H1 (cell line): ENCODE measurements around the gene MRM3. TPM values are rescaled to one million over a fixed set of nuclear protein-coding genes. Genes with fewer than 3 reads are reported as not detected.

Source experiments
- ASH2L ChIP-seq: fragments of 200-600, 300-600 bp; sonication (generic); IDR thresholded peaks from one replicate; pipeline ENCODE4 v1.7.1; 2017; ENCODE audit warnings: low read length
- BRCA1 ChIP-seq: IDR thresholded peaks from 2 replicates; pipeline ENCODE4 v1.6.1; 2012; ENCODE audit warnings: low read depth, low read length, improper control_type of control experiment
- CREB1 ChIP-seq: IDR thresholded peaks from 2 replicates; pipeline ENCODE4 v1.6.1; 2012; ENCODE audit warnings: inconsistent platforms
- KDM4A ChIP-seq: IDR thresholded peaks from one replicate; pipeline ENCODE4 v1.7.1; 2012; ENCODE audit warnings: low read depth, mild to moderate bottlenecking, moderate library complexity, low read length, inconsistent platforms; ENCODE audit not compliant: severe bottlenecking
- POLR2AphosphoS5 ChIP-seq: IDR thresholded peaks from 2 replicates; pipeline ENCODE4 v1.6.1; 2011; ENCODE audit warnings: low read depth, low read length
- POU5F1 ChIP-seq: IDR thresholded peaks from 2 replicates; pipeline ENCODE4 v1.6.1; 2011; ENCODE audit warnings: low read depth, mild to moderate bottlenecking, low read length, moderate library complexity
- SIX5 ChIP-seq: IDR thresholded peaks from 2 replicates; pipeline ENCODE4 v1.6.1; 2011; ENCODE audit warnings: mild to moderate bottlenecking, low read depth, low read length
- polyA plus RNA-seq, 7 experiments: library from polyadenylated mRNA; depleted of rRNA in 3 of 7; stranded (reverse) in 5 of 7; unstranded in 2 of 7; fragments of >200 nt in 5 of 7; fragments of 200-250 nt in 2 of 7; gene quantifications; 1 replicate in 5 of 7; 2 replicates in 1 of 7; 4 replicates in 1 of 7; pipeline versions ENCODE4 v1.2.1 to v1.2.3, GENCODE V29; 2011 to 2013; ENCODE audit warnings: missing spikeins in 2 of 7, mixed read lengths in 2 of 7
- total RNA-seq: library from RNA; stranded (reverse); fragmentation: NEBNext Ultra II Directional; extraction: Animal tissue kit (Norgen Biotek cat#: 25700); gene quantifications from 2 replicates; pipeline ENCODE4 v1.2.1, GENCODE V29; 2021
- TF ChIP-seq, protein P1 (sequence below): fragments of 300-600 bp; sonication (generic); IDR thresholded peaks from 2 replicates; pipeline ENCODE4 v1.7.1; 2012; ENCODE audit warnings: low read length, moderate library complexity, mild to moderate bottlenecking, inconsistent platforms; ENCODE audit not compliant: insufficient replicate concordance
- TF ChIP-seq, protein P2 (sequence below): IDR thresholded peaks from 2 replicates; pipeline ENCODE4 v1.6.1; 2012; ENCODE audit warnings: inconsistent platforms

The MRM3 gene
- total and polyA plus RNA-seq, 2 of the 8 experiments (the other 6 are each of a cell fraction or from before 2014, with no cell fraction given), result 10.1 to 20.8 TPM

- TF ChIP-seq, protein P1, sequence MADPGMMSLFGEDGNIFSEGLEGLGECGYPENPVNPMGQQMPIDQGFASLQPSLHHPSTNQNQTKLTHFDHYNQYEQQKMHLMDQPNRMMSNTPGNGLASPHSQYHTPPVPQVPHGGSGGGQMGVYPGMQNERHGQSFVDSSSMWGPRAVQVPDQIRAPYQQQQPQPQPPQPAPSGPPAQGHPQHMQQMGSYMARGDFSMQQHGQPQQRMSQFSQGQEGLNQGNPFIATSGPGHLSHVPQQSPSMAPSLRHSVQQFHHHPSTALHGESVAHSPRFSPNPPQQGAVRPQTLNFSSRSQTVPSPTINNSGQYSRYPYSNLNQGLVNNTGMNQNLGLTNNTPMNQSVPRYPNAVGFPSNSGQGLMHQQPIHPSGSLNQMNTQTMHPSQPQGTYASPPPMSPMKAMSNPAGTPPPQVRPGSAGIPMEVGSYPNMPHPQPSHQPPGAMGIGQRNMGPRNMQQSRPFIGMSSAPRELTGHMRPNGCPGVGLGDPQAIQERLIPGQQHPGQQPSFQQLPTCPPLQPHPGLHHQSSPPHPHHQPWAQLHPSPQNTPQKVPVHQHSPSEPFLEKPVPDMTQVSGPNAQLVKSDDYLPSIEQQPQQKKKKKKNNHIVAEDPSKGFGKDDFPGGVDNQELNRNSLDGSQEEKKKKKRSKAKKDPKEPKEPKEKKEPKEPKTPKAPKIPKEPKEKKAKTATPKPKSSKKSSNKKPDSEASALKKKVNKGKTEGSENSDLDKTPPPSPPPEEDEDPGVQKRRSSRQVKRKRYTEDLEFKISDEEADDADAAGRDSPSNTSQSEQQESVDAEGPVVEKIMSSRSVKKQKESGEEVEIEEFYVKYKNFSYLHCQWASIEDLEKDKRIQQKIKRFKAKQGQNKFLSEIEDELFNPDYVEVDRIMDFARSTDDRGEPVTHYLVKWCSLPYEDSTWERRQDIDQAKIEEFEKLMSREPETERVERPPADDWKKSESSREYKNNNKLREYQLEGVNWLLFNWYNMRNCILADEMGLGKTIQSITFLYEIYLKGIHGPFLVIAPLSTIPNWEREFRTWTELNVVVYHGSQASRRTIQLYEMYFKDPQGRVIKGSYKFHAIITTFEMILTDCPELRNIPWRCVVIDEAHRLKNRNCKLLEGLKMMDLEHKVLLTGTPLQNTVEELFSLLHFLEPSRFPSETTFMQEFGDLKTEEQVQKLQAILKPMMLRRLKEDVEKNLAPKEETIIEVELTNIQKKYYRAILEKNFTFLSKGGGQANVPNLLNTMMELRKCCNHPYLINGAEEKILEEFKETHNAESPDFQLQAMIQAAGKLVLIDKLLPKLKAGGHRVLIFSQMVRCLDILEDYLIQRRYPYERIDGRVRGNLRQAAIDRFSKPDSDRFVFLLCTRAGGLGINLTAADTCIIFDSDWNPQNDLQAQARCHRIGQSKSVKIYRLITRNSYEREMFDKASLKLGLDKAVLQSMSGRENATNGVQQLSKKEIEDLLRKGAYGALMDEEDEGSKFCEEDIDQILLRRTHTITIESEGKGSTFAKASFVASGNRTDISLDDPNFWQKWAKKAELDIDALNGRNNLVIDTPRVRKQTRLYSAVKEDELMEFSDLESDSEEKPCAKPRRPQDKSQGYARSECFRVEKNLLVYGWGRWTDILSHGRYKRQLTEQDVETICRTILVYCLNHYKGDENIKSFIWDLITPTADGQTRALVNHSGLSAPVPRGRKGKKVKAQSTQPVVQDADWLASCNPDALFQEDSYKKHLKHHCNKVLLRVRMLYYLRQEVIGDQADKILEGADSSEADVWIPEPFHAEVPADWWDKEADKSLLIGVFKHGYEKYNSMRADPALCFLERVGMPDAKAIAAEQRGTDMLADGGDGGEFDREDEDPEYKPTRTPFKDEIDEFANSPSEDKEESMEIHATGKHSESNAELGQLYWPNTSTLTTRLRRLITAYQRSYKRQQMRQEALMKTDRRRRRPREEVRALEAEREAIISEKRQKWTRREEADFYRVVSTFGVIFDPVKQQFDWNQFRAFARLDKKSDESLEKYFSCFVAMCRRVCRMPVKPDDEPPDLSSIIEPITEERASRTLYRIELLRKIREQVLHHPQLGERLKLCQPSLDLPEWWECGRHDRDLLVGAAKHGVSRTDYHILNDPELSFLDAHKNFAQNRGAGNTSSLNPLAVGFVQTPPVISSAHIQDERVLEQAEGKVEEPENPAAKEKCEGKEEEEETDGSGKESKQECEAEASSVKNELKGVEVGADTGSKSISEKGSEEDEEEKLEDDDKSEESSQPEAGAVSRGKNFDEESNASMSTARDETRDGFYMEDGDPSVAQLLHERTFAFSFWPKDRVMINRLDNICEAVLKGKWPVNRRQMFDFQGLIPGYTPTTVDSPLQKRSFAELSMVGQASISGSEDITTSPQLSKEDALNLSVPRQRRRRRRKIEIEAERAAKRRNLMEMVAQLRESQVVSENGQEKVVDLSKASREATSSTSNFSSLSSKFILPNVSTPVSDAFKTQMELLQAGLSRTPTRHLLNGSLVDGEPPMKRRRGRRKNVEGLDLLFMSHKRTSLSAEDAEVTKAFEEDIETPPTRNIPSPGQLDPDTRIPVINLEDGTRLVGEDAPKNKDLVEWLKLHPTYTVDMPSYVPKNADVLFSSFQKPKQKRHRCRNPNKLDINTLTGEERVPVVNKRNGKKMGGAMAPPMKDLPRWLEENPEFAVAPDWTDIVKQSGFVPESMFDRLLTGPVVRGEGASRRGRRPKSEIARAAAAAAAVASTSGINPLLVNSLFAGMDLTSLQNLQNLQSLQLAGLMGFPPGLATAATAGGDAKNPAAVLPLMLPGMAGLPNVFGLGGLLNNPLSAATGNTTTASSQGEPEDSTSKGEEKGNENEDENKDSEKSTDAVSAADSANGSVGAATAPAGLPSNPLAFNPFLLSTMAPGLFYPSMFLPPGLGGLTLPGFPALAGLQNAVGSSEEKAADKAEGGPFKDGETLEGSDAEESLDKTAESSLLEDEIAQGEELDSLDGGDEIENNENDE, result no peak
- no peak for TF ChIP-seq POU5F1
- no peak for TF ChIP-seq KDM4A
- TF ChIP-seq BRCA1, result no peak
- no peak for TF ChIP-seq ASH2L
- TF ChIP-seq CREB1, result no peak
- TF ChIP-seq, protein P2, sequence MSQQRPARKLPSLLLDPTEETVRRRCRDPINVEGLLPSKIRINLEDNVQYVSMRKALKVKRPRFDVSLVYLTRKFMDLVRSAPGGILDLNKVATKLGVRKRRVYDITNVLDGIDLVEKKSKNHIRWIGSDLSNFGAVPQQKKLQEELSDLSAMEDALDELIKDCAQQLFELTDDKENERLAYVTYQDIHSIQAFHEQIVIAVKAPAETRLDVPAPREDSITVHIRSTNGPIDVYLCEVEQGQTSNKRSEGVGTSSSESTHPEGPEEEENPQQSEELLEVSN, result no peak
- no peak for TF ChIP-seq POLR2AphosphoS5
- TF ChIP-seq SIX5, result no peak
Observed at GRCh38 chr17:798246-798645, 16.1 kb downstream of the MRM3 start (continued).
